HG03521 (cell line): ENCODE data around the gene PTPRE.

Experiments used
- ATAC-seq: cut with Tn5 transposase; IDR thresholded peaks from one replicate; pipeline ENCODE4 v1.9.1; 2021; ENCODE audit warnings: mild to moderate bottlenecking, moderate library complexity; ENCODE audit not compliant: unreplicated experiment

The PTPRE gene

DNA sequence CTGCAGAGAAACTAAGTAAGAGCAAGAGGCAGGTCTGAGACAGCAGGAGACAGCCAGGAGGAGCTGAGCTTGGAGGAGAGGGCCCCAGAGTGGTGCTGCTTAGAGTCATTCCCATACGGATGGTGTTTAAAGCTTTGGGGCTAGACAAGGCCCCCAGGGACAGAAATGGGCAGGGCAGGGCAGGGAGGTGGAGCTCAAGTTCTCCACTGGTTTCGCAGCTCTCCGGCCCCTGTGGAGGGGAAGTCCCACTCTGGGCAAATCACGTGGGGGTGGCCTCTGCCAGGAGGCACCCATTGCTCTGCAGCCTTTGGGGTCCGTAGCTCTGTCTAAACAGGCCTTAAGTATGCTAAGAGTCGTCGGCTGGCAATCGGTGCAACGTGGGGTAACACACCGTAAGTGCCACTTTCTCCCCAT lies 1.0 kb upstream of the PTPRE start:
- ATAC-seq = no peak

DNA sequence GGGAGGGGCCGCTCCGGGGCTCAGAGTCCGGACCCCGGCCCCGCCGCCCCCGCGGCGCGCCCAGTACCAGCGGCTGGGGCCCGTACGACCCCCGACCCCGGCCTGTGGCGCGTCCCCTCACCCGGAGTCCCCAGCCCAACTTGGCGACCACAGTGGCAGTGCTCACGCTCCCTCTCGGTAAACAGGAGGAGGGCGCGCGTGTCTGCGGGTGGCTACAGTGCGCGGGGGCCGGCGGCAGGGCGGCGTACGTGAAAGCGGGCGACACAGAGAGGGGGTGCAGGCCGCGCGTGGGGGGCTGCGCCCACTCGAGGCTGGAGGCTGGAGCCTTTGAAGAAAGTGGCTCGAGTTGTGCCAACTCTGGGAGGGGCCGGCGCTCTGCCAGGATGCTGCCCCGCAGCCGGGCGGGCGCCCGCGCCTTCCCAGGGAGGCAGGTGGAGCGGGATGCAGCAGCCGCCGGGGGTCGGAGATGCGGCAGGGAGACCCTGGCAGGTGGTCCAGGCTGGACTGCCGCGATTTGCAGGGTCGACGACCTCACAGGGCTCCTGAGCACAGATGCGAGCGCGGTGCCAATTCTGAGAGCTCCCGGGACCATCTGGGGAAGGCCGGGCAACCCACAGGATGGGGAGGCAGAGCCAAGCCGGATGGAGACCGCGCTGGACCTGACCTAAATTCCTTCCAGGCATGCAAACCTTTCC lies 655 bp downstream of the PTPRE start:
- ATAC-seq = no peak

DNA sequence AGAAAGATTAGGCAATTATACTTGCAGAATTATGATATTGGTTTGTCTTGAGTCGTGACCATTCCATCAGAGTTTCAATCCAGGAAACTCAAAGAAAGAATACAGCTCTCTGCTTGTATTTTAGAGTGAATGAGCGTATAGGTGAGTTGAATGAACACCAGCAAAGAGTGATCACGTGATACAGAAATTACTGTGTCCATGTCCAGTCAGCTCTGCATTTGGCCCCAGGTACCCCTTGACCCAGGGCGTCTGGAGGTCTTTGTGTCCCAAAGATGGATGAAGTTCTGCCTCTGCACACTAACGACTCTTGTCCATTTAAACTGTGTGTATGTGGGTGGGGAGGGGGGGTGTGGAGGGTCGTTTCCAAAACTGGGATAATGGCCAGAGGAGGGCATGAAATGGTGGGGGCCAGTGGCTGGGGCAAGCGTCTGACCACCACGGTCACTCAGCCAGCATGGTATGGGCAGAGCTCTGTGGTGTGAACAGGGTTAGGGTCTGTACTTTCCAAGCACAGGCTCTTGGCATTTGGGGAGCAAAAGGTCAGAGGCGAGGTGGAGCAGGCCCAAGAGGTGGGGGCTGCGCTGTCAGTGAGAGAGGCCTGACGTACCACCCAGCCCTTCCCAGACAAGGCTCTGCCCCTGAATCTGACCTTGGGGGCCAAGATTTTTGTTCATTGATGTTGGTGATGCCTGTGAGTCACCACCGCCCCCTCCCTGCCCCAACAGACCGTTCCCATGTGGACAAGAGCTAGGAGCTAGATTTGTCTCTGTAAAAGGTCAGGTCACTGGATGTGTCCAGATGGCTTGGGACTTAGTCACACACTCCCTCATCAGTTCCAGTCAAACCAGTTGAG lies 1.4 kb downstream of the PTPRE start:
- ATAC-seq = no peak

DNA sequence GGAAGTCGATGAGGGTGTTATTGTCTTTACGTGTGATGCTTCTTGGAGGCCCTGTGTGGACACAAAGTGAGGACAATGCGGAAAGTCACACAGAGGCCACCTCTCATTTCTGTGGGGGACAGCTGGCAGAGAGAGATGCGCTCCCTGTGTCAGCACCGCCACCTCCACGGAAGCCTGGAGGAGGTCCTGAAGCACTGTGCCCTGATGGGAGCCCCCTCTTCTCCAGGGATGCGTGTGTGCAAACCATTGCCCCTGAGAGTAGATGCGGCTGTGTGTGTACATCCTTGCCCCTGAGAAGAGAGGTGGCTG lies 2.0 kb downstream of the PTPRE start:
- ATAC-seq = no peak

DNA sequence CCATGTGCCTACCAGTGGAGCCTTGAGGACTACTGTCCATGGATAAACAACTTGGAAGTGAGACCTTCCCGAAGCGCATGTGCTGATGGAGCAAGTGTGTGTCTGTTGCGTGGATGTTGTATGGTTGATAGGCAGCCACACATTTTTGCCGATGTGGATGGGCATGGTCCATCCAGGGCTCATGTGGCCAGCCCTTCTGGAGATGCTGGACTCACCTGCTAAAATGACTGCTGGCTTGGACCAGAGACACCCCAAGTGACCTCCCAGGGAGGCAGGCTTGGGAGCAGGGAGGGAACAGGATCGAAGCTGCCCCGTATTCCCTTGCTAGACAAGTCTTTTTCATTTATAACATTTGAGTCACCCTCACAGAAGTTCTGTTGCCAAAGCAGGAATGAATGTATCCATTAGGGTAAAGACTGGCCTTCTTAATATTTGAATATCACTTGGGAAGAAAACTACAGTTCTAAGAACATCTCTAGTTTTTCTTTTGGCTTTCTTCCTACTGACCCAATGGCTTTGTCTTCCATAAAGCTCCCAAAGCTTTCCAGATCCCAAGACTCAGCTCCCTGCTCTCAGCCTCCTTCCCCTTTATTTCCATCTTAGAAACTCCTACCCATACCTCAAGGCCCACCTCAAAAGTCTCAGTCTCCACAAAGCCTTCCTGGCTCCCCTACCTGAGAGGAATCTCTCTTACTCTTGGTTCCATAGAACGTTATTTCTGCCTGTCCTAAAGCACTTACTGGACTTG lies 3.0 kb downstream of the PTPRE start:
- ATAC-seq = no peak

DNA sequence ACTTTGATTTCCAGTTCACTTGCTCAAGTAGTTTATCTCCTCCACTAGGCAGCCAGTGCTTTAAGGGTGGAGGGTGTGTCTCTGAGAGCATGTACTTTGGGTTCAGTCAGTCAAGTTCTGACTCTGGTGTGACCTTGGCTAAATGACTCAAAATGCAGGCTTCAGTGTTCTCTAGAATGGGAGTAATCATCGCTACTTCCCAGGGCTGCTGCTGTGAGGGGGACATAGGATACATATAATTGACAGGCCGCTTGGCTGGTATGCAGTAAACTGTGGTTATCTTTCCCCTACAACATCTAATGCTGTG lies 3.5 kb downstream of the PTPRE start:
- no peak for ATAC-seq

DNA sequence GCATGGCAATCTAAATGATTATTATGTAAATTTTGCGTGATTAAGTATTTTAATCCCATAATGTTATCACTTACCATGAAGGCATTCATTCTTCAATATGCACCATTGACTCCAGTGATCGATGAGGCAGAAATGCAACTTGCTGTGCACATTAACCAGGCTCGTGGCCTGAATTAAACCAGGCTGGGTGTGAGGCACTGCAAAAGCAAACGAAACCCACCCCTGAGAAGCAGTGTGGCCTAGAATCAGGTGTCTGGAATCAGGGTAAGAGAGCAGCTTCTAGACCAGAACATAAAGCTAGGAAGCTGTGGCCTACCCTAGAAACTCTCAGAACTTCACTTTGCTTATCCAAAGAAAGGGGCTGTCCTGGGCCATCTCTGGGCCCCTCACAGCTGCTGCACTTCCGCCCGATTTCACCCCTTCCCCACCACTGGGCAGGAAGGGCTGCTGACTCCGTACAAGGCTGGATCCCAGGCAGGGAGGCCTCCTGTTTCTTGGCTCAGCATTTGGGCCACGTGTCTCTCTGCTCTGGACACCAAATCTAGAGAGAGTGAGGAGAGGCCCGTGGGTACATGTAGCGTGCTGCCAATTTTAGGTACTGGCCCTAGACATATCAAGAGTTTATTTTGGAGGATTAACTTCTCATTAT lies 4.4 kb downstream of the PTPRE start:
- ATAC-seq = no peak

DNA sequence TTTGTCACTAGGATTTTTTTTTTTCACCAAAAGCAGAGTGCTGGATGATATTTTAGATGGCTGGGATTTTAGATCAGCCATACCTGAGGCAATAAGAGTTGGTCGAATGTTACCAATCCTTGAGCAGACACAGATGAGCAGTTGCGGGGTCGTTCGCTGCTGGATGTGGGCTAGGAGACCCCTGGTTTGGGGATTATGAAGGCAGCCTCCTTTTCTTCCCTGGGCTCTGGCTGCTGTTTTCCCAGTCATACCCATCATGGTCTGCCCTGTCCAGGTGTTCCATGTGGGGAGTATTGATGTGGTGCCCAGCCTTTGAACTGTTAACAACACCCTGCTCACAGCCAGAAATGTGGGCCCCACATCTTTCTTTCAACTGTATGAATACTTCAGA lies 5.0 kb downstream of the PTPRE start:
- ATAC-seq = no peak

DNA sequence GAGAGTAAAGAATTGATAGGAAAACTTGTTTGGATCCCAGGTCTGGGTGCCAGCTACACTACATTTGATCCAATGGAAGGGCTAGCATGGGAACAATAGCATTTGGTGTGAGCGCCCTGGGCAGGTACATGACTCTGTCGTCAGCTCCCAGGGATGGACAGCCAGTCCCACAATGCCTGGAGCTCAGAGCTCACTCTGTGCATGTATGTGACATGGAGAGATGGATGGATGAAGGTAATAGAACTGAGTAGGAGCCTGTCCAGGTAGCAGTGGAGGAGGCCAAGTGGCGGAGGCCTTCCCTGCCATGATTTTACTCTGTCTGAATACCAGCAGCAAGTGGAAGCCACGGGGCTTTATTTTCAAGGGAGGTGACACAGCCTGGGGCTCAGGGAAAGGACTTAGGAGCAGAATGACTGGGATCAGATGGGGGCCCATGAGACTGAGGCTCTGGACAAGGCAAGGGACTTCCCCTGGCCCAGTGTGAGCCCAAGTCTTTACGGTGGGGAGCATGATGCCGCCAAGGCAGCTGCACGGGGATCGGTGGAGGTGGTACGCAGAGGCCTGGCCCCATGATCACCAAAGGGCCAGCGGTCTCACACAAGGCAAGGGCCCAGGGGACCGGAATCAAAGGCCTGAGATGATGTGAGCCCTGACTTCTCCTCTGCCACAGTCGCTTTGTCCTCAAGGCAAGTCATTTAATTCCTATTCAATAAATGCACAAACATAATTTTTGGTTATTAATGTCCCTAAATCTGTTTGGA lies 5.9 kb downstream of the PTPRE start:
- no peak for ATAC-seq

DNA sequence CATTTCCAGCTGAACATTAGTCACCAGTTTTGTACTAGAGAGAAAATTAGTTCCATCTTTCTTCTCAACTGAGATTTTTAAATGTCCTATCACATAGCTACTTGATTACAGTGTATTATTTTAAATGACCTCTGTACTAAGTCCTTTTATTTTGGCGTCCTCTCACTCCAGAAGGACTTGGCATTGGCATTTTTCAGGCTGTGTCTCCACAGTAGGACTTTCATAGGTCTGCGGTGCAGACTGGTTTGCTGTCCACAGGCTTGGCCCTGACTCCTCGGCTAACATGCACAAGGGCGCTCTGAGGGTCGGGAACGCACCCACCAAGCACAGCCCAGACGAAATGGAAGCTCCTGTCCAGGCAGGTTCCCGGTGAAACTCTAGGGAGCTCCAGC lies 6.5 kb downstream of the PTPRE start:
- no peak for ATAC-seq

DNA sequence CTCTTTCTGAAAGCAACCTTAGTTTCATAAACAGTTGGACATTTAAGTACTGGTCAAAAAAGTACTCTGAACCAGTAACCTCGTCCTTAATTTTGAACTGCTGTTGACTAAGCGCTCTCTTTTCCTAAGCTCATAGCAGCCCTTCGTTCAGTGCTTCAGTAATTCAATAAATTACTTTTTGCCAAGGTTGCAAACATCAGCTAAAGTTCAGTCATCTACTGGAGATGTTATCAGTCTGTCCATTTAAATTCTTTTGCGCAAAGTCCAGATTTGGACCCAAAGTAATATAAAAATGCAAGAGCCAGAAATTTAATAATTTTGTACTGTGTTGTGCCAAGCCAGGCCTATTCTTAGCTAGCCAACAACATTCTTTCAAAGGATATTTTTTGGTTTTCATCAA lies 8.4 kb downstream of the PTPRE start:
- no peak for ATAC-seq

DNA sequence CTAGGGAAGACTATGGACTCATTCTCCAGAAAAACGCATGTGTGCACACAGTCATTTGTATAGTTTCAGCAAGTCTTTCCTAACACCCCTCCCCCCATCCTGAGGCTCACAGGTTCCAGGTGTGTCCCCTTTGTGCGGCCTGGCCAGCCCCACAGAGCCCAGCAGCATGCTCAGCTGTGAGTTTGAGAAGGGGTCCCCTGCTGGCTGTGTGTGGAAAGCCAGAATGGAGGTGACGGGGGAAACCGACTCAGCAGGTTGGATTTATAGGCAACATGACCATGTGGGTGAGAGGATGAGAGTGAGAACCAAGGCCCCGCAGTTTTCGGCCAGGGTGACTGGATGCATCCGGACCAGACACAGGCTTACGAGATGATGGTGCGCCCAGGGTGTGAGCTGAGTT lies 9.9 kb downstream of the PTPRE start:
- no peak for ATAC-seq

DNA sequence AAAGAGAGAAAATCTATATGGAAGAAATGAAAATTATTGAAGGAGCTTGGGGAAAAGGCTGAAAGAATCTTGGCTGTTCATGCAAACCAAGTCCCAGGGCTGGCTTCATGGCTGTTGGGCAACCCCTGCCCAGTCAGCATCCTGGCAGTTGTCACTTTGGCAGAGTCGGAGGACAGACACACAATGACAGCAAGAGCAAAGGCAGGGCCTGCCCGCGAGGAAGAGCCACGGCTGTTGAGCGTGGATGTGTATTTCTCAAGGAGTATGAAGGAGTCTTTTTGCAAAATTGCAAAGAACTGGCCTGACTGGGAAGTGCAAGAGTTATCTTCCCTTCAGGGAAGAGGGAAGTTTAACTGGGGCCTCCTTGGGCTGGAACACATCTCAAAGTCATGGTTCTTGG lies 11.7 kb downstream of the PTPRE start:
- ATAC-seq = no peak

DNA sequence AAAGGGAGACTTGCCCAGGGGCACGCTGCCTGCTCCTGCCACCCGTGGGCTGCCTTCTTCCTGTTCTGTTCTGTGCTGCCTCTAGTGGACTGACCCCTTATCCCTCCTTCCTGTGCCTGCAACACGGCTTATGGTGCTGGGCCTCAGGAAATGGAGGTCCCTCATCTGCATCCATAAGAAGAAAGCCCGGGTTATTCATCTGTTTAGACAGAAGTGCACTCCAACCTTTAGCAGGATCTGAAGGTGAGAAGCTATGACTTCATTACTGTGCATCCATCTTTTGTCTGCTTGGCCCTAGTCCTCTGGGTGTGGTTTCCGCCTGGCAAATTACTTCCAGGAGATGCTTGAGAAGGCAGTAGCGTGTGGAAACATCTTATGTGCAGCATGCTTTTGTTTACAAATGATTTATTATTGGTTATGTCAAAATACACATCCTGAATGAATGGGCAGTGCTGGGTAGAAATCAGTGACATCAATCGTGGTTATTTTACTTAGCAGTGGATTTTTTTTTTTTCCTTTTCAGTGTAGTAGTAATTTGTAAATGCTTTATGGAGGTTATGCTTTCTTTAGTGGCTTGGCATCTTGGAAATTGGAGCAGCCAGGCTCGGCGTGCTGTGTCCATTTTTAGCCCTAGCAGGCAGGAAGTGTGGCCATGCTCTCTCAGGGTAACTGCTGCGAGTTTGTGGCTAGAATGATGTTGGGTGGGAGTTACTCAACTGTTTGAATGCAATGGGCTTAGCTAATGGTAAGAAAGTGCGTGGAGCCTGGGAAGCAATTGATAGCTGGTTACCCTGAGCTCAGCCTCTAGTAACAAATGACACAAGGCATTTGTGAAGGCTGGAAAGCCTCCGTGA lies 12.7 kb downstream of the PTPRE start:
- no peak for ATAC-seq

DNA sequence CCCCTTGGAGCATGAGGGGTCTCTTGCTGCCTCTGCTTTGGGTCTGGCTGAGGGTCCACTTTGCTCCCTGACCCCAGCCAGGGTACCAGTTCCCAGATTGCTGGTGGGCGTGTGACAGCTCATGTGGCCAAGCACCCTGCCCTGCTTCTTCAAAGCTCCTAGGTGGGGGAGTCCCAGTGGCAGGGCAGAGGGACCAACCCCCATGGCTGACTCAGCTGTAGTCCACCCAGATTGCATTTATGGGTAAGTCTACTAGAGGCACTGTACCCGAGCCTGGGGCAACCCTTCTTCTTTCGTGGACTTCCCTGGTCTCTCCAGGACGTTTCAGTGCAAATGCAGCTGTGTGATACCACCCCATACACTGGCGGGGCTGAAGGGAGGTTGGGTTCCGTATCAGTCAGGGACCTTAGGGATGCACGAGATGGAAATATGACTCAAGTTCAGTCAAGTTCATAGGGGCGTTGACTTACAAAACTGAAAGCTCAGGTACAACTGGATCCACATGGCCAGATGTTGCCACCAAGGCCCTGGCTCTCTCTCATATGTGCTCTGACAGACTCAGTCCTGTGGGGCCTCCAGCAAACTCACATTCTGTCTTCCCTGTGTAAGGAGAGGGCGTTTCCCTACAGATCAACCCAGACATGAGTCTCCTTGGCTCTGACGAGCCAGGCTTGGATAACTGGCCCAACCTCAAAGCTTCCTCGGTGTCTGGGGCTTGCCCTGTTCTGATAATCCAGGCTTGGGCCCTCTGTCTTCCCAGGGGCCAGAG lies 13.6 kb downstream of the PTPRE start:
- ATAC-seq = no peak

DNA sequence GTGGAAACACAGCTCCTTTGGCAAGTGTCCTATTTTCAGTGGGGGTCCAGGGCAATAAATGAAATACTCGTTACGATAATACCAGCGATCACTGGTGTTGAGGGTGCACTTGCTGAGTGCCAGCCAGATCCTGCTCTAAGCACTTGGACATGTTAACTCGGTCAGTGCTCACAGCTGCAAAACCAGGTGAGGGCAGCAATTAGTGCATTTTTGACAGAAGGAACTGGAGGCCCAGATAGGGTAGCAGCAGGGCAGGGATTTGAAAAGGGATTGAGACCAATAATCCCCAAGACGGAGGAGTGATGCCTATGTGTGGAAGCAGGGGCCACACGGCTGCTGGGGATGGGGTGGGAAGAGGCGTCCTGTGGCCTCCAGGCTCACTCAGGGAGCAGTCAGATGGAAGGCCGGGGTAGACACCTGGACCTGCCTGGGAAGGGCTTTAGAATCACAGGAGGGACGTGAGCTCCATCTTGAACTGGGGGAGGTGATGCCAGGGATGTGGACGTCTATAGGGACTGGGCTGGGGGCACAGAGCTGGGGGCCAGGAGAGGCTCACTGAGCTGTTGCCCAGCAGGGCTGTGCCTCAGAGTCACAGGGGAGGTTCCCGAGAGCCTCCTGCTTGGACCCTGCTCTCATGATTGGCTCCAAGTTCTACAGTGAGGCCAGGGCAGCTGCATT lies 14.3 kb downstream of the PTPRE start:
- no peak for ATAC-seq

DNA sequence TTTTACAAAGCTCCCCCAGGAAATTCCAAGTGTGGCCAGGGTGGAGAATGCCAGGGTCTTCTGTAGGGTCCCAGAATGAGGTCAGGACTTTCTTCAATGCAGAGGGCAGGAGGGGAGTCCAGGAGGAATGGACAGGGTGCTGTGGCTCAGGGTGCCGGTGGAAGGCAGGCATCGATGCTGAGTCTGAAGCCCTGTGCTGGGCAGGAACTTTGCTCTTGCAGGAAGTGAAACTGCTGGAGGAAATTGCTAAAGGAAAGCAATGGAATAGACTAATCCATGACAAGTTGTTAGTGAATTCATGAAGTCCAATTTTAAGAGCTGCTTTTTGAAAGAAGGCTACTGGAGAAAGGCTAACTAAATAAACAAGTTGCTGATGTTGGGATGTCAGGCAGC lies 14.8 kb downstream of the PTPRE start:
- no peak for ATAC-seq

DNA sequence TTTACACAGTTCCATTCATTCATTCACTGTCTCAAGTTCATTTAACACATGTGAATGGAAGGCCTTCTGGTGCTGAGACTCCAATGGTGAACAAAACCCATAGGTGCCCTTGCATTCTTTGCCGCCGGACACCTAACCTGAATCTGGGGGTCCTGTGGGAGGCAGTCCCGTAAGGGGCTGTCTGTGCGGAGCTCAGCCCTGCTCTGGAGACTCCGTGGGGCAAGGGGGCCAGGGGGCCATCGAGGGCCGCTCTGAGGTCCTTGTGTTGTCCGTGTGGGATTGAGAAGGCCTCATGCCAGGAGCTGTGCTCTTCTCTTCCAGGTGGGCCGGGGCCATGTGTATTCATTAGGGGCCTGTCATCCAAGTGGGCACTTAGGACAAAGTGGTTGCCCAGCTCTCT lies 15.3 kb downstream of the PTPRE start:
- ATAC-seq = no peak
